B cell (primary cell): ENCODE measurements around the gene ENO1. TPM values are rescaled to one million over a fixed set of nuclear protein-coding genes. Genes with fewer than 3 reads are reported as not detected.

Experiments used
- ATAC-seq: fragments of 200-7000 bp; cut with Tn5 transposase; one replicate; pipeline ENCODE4 v1.10.0; 2021; ENCODE audit warnings: low read depth, mild to moderate bottlenecking, moderate number of reproducible peaks, moderate library complexity
- CTCF ChIA-PET: fragments of 350-600 bp; sonication (Branson Sonifier 250); formaldehyde crosslinking; loops from one replicate; lab custom pipeline; 2021; ENCODE audit warnings: antibody characterized with exemption, inconsistent platforms; lab: Charles Lee
- POLR2A ChIA-PET: fragments of 350-600 bp; sonication (Branson Sonifier 250); formaldehyde crosslinking; loops from one replicate; lab custom pipeline; 2021; ENCODE audit warnings: antibody characterized with exemption; lab: Charles Lee
- DNase-seq: peaks from one replicate; pipeline ENCODE4 v3.0.0; 2013
- H2AFZ ChIP-seq: 2 replicates; pipeline ENCODE4 v1.6.1; 2012; ENCODE audit warnings: mild to moderate bottlenecking, low read depth, low read length; ENCODE audit not compliant: insufficient read depth, poor library complexity, severe bottlenecking
- H3K27ac ChIP-seq, 2 donors: 1 replicate in 1 of 2; 2 replicates in 1 of 2; pipeline ENCODE4 v1.5.1; 2012 to 2013; ENCODE audit warnings: low read length in 2 of 2, mild to moderate bottlenecking in 2 of 2, moderate library complexity in 1 of 2
- H3K27me3 ChIP-seq, 4 experiments: fragments of 200-600 bp in 1 of 4; sonication (generic) in 1 of 4; replicated peaks in 1 of 4; 1 replicate in 2 of 4; 2 replicates in 2 of 4; pipeline versions ENCODE4 v1.6.1 to v1.7.0; 2013 to 2016; ENCODE audit warnings: low read length in 3 of 4, mild to moderate bottlenecking in 2 of 4, mixed read lengths in 1 of 4, moderate library complexity in 1 of 4; ENCODE audit not compliant: insufficient read depth in 4 of 4, control insufficient read depth in 3 of 4; ENCODE audit errors: control extremely low read depth in 1 of 4
- H3K36me3 ChIP-seq, 2 experiments: replicated peaks in 1 of 2; 1 replicate in 1 of 2; 2 replicates in 1 of 2; pipeline versions ENCODE4 v1.6.1 to v1.7.1; 2013; ENCODE audit warnings: low read length in 1 of 2; ENCODE audit not compliant: insufficient read depth in 2 of 2, control insufficient read depth in 1 of 2; ENCODE audit errors: control extremely low read depth in 1 of 2, extremely low read depth in 1 of 2
- H3K4me1 ChIP-seq, 2 donors: fragments of 200-600 bp in 1 of 2; sonication (generic) in 1 of 2; 1 replicate in 1 of 2; 2 replicates in 1 of 2; pipeline versions ENCODE4 v1.5.1 to v1.6.1; 2013 to 2017; ENCODE audit warnings: low read length in 2 of 2; ENCODE audit not compliant: control insufficient read depth in 2 of 2, insufficient read depth in 2 of 2
- H3K4me2 ChIP-seq: replicated peaks from 2 replicates; pipeline ENCODE3; 2012; ENCODE audit warnings: mild to moderate bottlenecking, low read depth, low read length; ENCODE audit not compliant: poor library complexity, severe bottlenecking
- H3K4me3 ChIP-seq, 5 experiments: fragments of 200-600 bp in 1 of 5; sonication (generic) in 1 of 5; 1 replicate in 3 of 5; 2 replicates in 2 of 5; pipeline versions ENCODE4 v1.5.1 to v1.7.0; 2011 to 2016; ENCODE audit warnings: low read length in 4 of 5, mild to moderate bottlenecking in 4 of 5, low read depth in 2 of 5, control low read depth in 1 of 5, moderate library complexity in 1 of 5; ENCODE audit not compliant: insufficient read depth in 1 of 5; ENCODE audit errors: control extremely low read depth in 1 of 5, extremely low read depth in 1 of 5
- H3K79me2 ChIP-seq: fragments of 200-600 bp; sonication (generic); one replicate; pipeline ENCODE4 v1.6.0; 2016; ENCODE audit warnings: low read length; ENCODE audit not compliant: control insufficient read depth, insufficient read depth
- H3K9ac ChIP-seq: fragments of 200-600 bp; sonication (generic); 2 replicates; pipeline ENCODE4 v1.6.1; 2017; ENCODE audit warnings: mild to moderate bottlenecking, low read length, moderate library complexity
- H3K9me3 ChIP-seq, 3 donors: one replicate each; pipeline versions ENCODE4 v1.6.1 to v1.7.1; 2013; ENCODE audit warnings: low read length in 2 of 3; ENCODE audit not compliant: control insufficient read depth in 2 of 3, insufficient read depth in 1 of 3; ENCODE audit errors: control extremely low read depth in 1 of 3
- H4K20me1 ChIP-seq: 2 replicates; pipeline ENCODE4 v1.6.0; 2012; ENCODE audit warnings: mild to moderate bottlenecking, low read length; ENCODE audit not compliant: insufficient read depth, control insufficient read depth, poor library complexity, severe bottlenecking
- H3K27ac Mint-ChIP-seq: one replicate; pipeline ENCODE4 v1.8.0; 2021; ENCODE audit warnings: mixed read lengths
- H3K27me3 Mint-ChIP-seq: one replicate; pipeline ENCODE4 v1.8.0; 2021; ENCODE audit warnings: mixed read lengths
- H3K4me1 Mint-ChIP-seq: one replicate; pipeline ENCODE4 v1.8.0; 2021; ENCODE audit warnings: mixed read lengths
- H3K4me3 Mint-ChIP-seq: one replicate; pipeline ENCODE4 v1.8.0; 2021; ENCODE audit warnings: mixed read lengths
- H3K9me3 Mint-ChIP-seq: one replicate; pipeline ENCODE4 v1.8.0; 2022; ENCODE audit warnings: mixed read lengths; ENCODE audit not compliant: insufficient read depth
- EZH2 ChIP-seq: IDR thresholded peaks from 2 replicates; pipeline ENCODE4 v1.6.1; 2012; ENCODE audit warnings: borderline replicate concordance, low read depth, mild to moderate bottlenecking, moderate library complexity, low read length; ENCODE audit not compliant: insufficient read depth, poor library complexity, severe bottlenecking
- WGBS: methylation state at CpG from one replicate; pipeline ENCODE4 v1.1.5; 2013; ENCODE audit warnings: missing lambda C conversion rate; ENCODE audit not compliant: insufficient coverage; 5-methylcytosine and 5-hydroxymethylcytosine counted together
- intact Hi-C: fragments of 100-400 bp; cut with micrococcal nuclease; formaldehyde crosslinking; loops from one replicate; pipeline ENCODE4 v1.10.0; 2022
- polyA plus RNA-seq: library from polyadenylated mRNA; depleted of rRNA; stranded (reverse); fragments of >200 nt; gene quantifications from 2 replicates; pipeline ENCODE4 v1.2.3, GENCODE V29; 2012
- total RNA-seq, 2 donors: library from RNA; stranded (reverse); fragments of 120-200 nt in 1 of 2; gene quantifications; 1 replicate in 1 of 2; 2 replicates in 1 of 2; pipeline versions ENCODE4 v1.2.3 to v1.2.4, GENCODE V29; 2013 to 2022
- TF ChIP-seq, protein P1 (sequence below): fragments of 200-600 bp; IDR thresholded peaks from one replicate; pipeline ENCODE4 v1.8.0; 2022; ENCODE audit warnings: antibody characterized with exemption, mild to moderate bottlenecking

ENO1 gene
- total and polyA plus RNA-seq, 2 donors (not counting 1 experiment from before 2014, with no cell fraction given): 193 to 237 TPM

DNA sequence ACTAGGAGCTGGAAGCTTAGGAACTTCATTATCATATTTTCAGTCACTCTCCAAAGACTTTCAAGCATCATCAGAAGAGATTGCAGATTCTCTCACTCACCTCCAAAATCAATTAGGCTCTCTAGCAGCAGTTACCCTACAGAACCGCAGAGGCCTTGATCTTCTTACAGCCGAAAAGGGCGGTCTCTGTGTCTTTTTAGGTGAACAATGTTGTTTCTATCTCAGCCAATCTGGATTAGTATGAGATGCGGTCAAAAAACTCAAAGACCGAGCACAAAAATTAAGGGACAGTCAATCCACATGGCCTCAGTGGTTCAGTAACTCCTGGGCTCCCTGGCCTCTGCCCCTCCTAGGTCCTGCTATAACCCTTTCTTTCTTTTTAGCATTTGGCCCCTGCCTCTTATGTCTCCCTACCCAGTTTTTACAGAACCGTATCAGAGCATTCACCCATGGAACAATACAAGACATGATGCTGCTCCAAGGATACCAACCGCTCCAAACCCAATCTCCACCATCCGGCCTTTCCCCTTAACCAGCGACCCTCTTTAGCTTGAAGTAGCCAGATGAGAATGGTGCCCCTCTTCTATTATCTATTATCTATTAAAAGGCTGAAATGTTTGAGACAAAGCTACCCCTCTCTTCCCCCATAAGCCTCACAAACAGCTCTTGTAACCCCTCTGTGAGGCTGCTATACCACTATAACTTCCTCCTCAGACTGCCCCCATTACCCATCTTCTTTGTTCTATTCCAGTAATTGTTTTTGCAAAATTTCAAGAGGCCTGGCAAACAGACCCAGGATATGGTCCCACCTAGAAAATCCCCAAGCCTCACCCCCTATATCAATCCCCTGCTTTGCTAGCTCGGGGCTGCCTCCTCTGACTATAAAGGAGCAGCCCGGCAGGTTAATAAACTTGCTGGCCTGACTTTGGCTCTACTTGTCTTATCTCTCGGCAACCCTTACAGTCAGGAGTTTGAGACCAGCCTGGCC lies 48.5 kb upstream of the ENO1 start:
- Histone ChIP-seq H3K4me2 (no peak overlapping the region), H3K79me2 (no peaks in the 10 kb centered on the region), H3K4me3 (no peak overlapping the region), H3K27ac (no peak overlapping the region), H4K20me1 (no peaks in the 10 kb centered on the region), H2AFZ (no peak overlapping the region), H3K9me3 (peaks cover 0 to 12% (median 0%) of the 10 kb centered on the region in 3 donors), H3K4me1 (no peaks in the 10 kb centered on the region), H3K36me3 (no peaks in the 10 kb centered on the region), H3K9ac (no peak overlapping the region), H3K27me3 (no peaks in the 10 kb centered on the region)
- DNase-seq (no peak), ATAC-seq (no peak)
- H3K4me3 Mint-ChIP-seq: no peak overlapping the region
- 87% methylated on average over 7 of the region's 12 CpGs for WGBS
- ChIA-PET POLR2A (interaction anchor here (0.6 kb wide), 1 partner anchor 204 kb away, joined by 5 read pairs; no protein-coding TSS in a partner anchor), CTCF (no interaction called here)
- H3K27me3 Mint-ChIP-seq: no peaks in the 10 kb centered on the region
- H3K27ac Mint-ChIP-seq: no peak overlapping the region
- no peaks in the 10 kb centered on the region for H3K9me3 Mint-ChIP-seq
- intact Hi-C loops: no loop called here
- H3K4me1 Mint-ChIP-seq: no peaks in the 10 kb centered on the region
- no peak for TF ChIP-seq EZH2
- TF ChIP-seq, protein P1, sequence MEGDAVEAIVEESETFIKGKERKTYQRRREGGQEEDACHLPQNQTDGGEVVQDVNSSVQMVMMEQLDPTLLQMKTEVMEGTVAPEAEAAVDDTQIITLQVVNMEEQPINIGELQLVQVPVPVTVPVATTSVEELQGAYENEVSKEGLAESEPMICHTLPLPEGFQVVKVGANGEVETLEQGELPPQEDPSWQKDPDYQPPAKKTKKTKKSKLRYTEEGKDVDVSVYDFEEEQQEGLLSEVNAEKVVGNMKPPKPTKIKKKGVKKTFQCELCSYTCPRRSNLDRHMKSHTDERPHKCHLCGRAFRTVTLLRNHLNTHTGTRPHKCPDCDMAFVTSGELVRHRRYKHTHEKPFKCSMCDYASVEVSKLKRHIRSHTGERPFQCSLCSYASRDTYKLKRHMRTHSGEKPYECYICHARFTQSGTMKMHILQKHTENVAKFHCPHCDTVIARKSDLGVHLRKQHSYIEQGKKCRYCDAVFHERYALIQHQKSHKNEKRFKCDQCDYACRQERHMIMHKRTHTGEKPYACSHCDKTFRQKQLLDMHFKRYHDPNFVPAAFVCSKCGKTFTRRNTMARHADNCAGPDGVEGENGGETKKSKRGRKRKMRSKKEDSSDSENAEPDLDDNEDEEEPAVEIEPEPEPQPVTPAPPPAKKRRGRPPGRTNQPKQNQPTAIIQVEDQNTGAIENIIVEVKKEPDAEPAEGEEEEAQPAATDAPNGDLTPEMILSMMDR: no peak

DNA sequence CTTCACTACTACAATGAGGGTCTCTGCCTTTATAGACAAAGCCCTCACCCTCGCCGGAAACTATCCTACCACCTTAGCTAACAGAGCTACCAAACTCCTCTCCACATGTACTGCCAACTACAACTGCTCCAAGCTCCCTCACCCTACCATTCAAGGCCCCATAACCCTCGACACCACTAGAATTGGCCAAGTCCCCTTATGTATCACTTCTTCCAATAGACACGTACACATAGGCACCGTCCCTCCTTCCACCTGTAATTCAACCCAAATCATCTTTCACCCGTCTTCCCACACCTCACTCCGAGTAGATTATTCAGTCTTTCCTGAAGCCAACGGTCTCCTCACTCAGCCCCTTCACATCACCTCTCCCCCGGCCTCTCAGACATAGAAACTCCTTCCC lies 47.5 kb upstream of the ENO1 start:
- no peaks in the 10 kb centered on the region for H3K27me3 ChIP-seq
- H3K9ac ChIP-seq: no peak overlapping the region
- Mint-ChIP-seq H3K4me1 (no peaks in the 10 kb centered on the region), H3K9me3 (no peaks in the 10 kb centered on the region), H3K4me3 (no peak overlapping the region), H3K27ac (no peak overlapping the region), H3K27me3 (no peaks in the 10 kb centered on the region)
- ChIA-PET POLR2A (no interaction called here), CTCF (no interaction called here)
- H3K79me2 ChIP-seq: no peaks in the 10 kb centered on the region
- TF ChIP-seq EZH2: no peak
- TF ChIP-seq, protein P1: no peak
- DNase-seq: no peak
- H3K36me3 ChIP-seq: no peaks in the 10 kb centered on the region
- intact Hi-C loops: no loop called here
- H3K4me3 ChIP-seq: no peak overlapping the region
- no peak overlapping the region for H3K4me2 ChIP-seq
- no peaks in the 10 kb centered on the region for H4K20me1 ChIP-seq
- WGBS: 93% methylated on average over 9 of the region's 9 CpGs
- peaks cover 0 to 12% (median 0%) of the 10 kb centered on the region in 3 donors for H3K9me3 ChIP-seq
- H3K4me1 ChIP-seq: no peaks in the 10 kb centered on the region
- no peak overlapping the region for H3K27ac ChIP-seq
- no peak overlapping the region for H2AFZ ChIP-seq
- no peak for ATAC-seq
